T47D (cell line): Measurements from ENCODE around the gene KCNB1.
A peak's percentile ranks its signal among the peaks of the same experiment; 100 is the strongest.

Experiments used
- DNase-seq, 2 experiments: peaks; one replicate each; pipeline versions ENCODE4 v3.0.0 to v3.0.0-alpha.2; 2011 to 2012; ENCODE audit warnings: low read depth in 1 of 2, low spot score in 1 of 2
- JUND ChIP-seq: IDR thresholded peaks from 2 replicates; pipeline ENCODE4 v1.6.1; 2012; ENCODE audit warnings: low read depth
- in situ Hi-C: cut with HindIII; loops from 2 replicates; pipeline ENCODE4 v1.10.0; 2016; ENCODE audit warnings: low sequenced_read_pairs, low pct_unique_long_range_greater_than_20kb

The KCNB1 gene

GRCh38 chr20:49457444-49457843 lies 25.0 kb downstream of the KCNB1 start:
- no peak for DNase-seq
- in situ Hi-C loops = no loop called here
- no peak for TF ChIP-seq JUND

DNA sequence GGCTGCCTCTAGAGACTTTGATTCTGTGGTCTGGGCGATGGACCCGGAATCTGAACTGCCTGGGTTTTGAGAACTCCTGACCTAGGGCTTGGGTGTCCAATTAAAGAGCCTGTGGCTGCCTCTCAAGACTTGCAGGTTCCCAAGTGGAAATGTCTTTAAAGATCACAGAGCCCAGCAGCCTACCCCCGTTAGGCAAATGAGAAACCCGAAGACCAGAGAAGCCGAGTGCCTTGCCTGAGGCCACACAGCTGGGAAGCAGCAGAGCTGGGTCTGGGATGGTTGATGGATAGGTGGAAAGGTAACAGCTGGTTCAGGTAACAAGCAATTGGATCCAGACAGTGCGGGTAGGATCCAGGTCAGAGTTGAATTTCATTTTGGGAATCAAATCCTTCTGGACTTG lies 25.8 kb downstream of the KCNB1 start:
- DNase-seq = no peak
- in situ Hi-C loops = no loop called here
- no peak for TF ChIP-seq JUND

- in situ Hi-C loops = no loop called here
- no peak for TF ChIP-seq JUND
- DNase-seq = no peak
Measured at GRCh38 chr20:49455691-49456090, 26.8 kb downstream of the KCNB1 start.

GRCh38 chr20:49452011-49452482 lies 30.4 kb downstream of the KCNB1 start:
- no peak for TF ChIP-seq JUND
- DNase-seq = no peak
- in situ Hi-C loops = no loop called here

GRCh38 chr20:49450281-49450721 lies 32.2 kb downstream of the KCNB1 start:
- in situ Hi-C loops = no loop called here

DNA sequence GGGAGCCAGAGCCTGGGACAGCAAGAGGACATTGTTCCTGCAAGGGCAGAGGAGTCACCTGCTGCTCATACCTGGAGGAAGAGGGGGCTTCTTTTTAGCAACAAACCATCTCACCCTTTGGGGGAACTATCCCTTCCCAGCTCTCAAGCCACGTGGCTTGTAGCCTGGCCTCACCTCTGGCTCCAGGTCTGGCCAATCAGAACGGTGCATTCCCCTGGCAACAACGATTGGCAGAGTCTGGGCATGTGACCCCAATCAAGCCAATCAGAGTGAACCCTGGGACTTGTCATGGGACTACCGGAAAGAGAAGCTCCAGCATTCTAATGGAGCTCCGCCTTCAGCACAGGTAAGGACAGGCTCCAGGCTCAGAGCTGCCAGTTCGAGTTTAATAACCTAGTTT lies 33.6 kb downstream of the KCNB1 start:
- no peak for TF ChIP-seq JUND
- peak in 1 of 2 experiments; percentile 60 for DNase-seq
- in situ Hi-C loops = no loop called here

More at GRCh38 chr20:49450281-49450721, 32.2 kb downstream of the KCNB1 start:
- no peak for DNase-seq
- TF ChIP-seq JUND = no peak

DNA sequence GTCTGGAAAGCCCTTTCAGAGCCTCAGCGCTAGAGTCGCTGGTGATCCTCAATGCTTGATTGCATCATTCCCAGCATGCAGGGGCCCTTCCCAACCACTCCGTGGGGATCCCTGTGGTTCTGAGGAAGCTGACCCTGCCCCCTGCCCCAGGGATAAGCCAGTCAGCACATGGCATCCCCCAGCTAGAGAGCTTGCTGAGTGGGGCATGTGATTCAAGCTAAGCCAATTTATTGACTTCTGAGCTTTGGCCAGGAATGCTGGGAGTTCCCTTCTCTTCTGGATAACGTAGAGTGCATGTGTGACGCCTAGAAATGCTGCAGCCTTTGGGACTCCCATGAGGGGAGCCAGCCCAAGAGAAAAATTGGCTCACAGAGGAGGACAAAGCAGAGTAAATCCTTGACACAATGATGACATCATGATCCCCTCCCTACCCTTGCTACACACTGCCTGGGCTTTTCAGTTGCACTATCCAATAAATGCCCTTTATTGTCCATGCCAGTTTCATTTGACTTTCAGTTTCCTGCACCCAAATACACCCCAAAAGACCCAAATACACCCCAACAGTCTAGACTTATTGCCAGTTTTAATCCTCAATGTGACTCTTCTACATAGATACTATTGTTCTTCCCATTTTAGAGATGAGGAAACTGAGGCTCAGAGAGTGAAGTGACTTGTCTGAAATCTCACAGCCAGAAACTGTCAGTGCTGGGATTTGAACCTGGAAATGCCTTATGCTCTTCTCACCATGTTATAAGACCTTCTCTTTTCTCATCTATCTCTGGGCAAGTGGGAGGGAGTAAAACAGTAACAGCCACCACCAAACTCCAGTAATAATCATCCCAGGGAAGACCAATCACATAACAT lies 34.3 kb downstream of the KCNB1 start:
- no peak for DNase-seq
- in situ Hi-C loops = no loop called here
- no peak for TF ChIP-seq JUND

- DNase-seq = no peak
- no peak for TF ChIP-seq JUND
- in situ Hi-C loops = no loop called here
Measured at GRCh38 chr20:49447364-49447763, 35.1 kb downstream of the KCNB1 start.

DNA sequence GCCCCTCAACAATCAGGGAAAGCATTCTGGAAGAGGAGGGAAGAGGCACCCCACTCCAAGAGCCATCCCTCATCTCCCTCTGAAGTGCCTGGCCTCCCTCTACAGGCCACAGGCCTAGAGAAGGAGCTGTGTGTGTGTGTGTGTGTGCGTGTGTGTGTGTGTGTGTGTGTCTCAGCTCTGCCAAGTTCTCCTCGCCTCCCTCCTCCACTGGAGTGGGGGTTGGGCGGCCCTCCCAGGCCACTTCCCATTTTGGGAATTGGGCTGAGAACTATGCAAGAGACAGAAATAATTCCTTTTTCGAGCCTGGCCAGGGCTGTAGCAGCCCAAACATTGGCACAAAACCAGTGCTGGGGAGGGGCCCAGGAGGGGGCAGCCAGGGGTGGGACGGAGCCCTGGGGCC lies 35.7 kb downstream of the KCNB1 start:
- DNase-seq = peak in 1 of 2 experiments; percentile 56
- no peak for TF ChIP-seq JUND
- in situ Hi-C loops = no loop called here

GRCh38 chr20:49446080-49446479 lies 36.4 kb downstream of the KCNB1 start:
- in situ Hi-C loops = no loop called here
- no peak for DNase-seq
- no peak for TF ChIP-seq JUND

GRCh38 chr20:49445176-49445575 lies 37.3 kb downstream of the KCNB1 start:
- in situ Hi-C loops = no loop called here
- no peak for DNase-seq
- TF ChIP-seq JUND = no peak

GRCh38 chr20:49444553-49444990 lies 37.9 kb downstream of the KCNB1 start:
- in situ Hi-C loops = no loop called here
- no peak for DNase-seq
- no peak for TF ChIP-seq JUND

DNA sequence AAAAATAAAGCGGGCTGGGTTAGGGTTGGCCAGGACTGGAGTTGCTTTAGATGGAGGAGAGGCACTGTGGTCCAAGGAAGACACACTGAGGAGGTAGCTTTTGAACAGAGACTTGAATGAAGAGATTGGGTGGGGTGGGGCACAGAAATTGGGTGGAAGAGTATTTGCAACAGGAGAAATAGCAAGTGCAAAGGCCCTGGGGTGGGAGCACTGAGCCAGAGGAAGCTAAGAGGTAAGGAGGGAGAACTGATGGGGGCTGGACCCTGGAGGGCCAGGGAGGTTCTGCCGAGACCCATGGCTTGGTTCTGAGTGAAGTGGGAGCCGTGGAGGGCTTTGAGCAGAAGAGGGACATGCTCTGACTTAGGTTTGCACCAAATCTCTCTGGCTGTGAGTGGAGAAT lies 45.4 kb downstream of the KCNB1 start:
- TF ChIP-seq JUND = no peak
- DNase-seq = no peak
- in situ Hi-C loops = no loop called here
